Gastroesophageal sphincter (tissue), 4 donors: ENCODE data around the gene PLA2G2E. TPM values are rescaled to one million over a fixed set of nuclear protein-coding genes. Genes with fewer than 3 reads are reported as not detected.

Experiments
- ATAC-seq: fragments of 150-250 bp; one replicate; pipeline ENCODE4 v1.9.1; 2016; ENCODE audit warnings: mild to moderate bottlenecking, moderate library complexity
- H3K27ac ChIP-seq, 4 donors: fragments of 200-600 bp; sonication (generic) in 3 of 4; 1 replicate in 3 of 4; 2 replicates in 1 of 4; pipeline ENCODE4 v1.5.1; 2016 to 2019
- H3K27me3 ChIP-seq: fragments of 200-600 bp; sonication (generic); one replicate; pipeline ENCODE4 v1.5.1; 2019
- H3K36me3 ChIP-seq, 2 donors: fragments of 200-600 bp; sonication (generic); one replicate each; pipeline ENCODE4 v1.5.1; 2019; ENCODE audit warnings: control low read depth in 1 of 2
- H3K4me1 ChIP-seq, 3 donors: fragments of 200-600 bp; sonication (generic); 1 replicate in 2 of 3; 2 replicates in 1 of 3; pipeline ENCODE4 v1.5.1; 2016 to 2019; ENCODE audit warnings: control low read depth in 2 of 3
- H3K4me3 ChIP-seq, 2 donors: fragments of 200-600 bp; sonication (generic); one replicate each; pipeline ENCODE4 v1.5.1; 2019; ENCODE audit warnings: mild to moderate bottlenecking in 1 of 2, moderate library complexity in 1 of 2
- H3K9me3 ChIP-seq, 3 donors: fragments of 200-600 bp; sonication (generic); one replicate each; pipeline ENCODE4 v1.5.1; 2017 to 2019; ENCODE audit warnings: control low read depth in 2 of 3
- CTCF ChIP-seq, 4 experiments: fragments of 200-600 bp in 2 of 4; fragments of 450-650 bp in 2 of 4; sonication (generic) in 1 of 4; IDR thresholded peaks; one replicate each; pipeline ENCODE4 v1.5.1; 2017 to 2019; ENCODE audit warnings: antibody characterized with exemption in 4 of 4, mild to moderate bottlenecking in 2 of 4, moderate library complexity in 2 of 4
- EP300 ChIP-seq: sonication (generic); formaldehyde crosslinking; IDR thresholded peaks from one replicate; pipeline ENCODE4 v1.6.1; 2017; ENCODE audit warnings: antibody characterized with exemption, mild to moderate bottlenecking
- POLR2A ChIP-seq, 2 donors: fragments of 450-650 bp; IDR thresholded peaks; one replicate each; pipeline ENCODE4 v1.6.1; 2017; ENCODE audit warnings: antibody characterized with exemption in 2 of 2, mild to moderate bottlenecking in 2 of 2, moderate library complexity in 1 of 2
- POLR2AphosphoS5 ChIP-seq: sonication (generic); formaldehyde crosslinking; IDR thresholded peaks from one replicate; pipeline ENCODE4 v1.6.1; 2017; ENCODE audit warnings: antibody characterized with exemption
- WGBS, 2 donors: methylation state at CpG; one replicate each; pipeline ENCODE4 v1.1.5; 2018; ENCODE audit warnings: low coverage in 1 of 2; 5-methylcytosine and 5-hydroxymethylcytosine counted together
- total RNA-seq, 4 donors: library from RNA; depleted of rRNA; stranded (reverse); fragments of >200 nt; gene quantifications; one replicate each; pipeline ENCODE4 v1.1.0, GENCODE V29; 2016

The PLA2G2E gene
- total RNA-seq, 4 donors from 2014 or later: not detected

- Histone ChIP-seq H3K27me3 (peaks cover 18% of the 10 kb centered on the region), H3K4me3 (no peak overlapping the region), H3K36me3 (no peaks in the 10 kb centered on the region), H3K4me1 (no peaks in the 10 kb centered on the region), H3K9me3 (no peaks in the 10 kb centered on the region), H3K27ac (no peak overlapping the region)
- WGBS, 2 donors: 70% methylated on average over 1 of the region's 2 CpGs; no CpG with 5 or more reads in 1 of the 2 donors
- ATAC-seq: no peak
- TF ChIP-seq EP300 (no peak), POLR2AphosphoS5 (no peak), CTCF (IDR thresholded peaks at IDR 0.05) (no peak), POLR2A (IDR thresholded peaks at IDR 0.05) (no peak)
Observed at GRCh38 chr1:19954059-19954458, 30.6 kb upstream of the PLA2G2E start.

- no peak for TF ChIP-seq POLR2AphosphoS5
- TF ChIP-seq CTCF (IDR thresholded peaks at IDR 0.05): no peak
- no peak for TF ChIP-seq EP300
- TF ChIP-seq POLR2A (IDR thresholded peaks at IDR 0.05): no peak
- 50% methylated on average over 1 of the region's 2 CpGs; no CpG with 5 or more reads in 1 of the 2 donors for WGBS, 2 donors
- no peak overlapping the region for H3K4me3 ChIP-seq
- no peaks in the 10 kb centered on the region for H3K4me1 ChIP-seq
- no peaks in the 10 kb centered on the region for H3K36me3 ChIP-seq
- H3K27ac ChIP-seq: no peak overlapping the region
- ATAC-seq: no peak
- no peaks in the 10 kb centered on the region for H3K9me3 ChIP-seq
- peaks cover 17% of the 10 kb centered on the region for H3K27me3 ChIP-seq
Observed at GRCh38 chr1:19949016-19949415, 25.6 kb upstream of the PLA2G2E start.

- WGBS, 2 donors: 44 to 62% methylated on average over 3 of the region's 3 CpGs
Observed at GRCh38 chr1:19946971-19947370, 23.6 kb upstream of the PLA2G2E start.

GRCh38 chr1:19946331-19946751, 22.9 kb upstream of the PLA2G2E start:
- no peak for ATAC-seq
- WGBS, 2 donors: 33 to 82% methylated on average over 6 of the region's 6 CpGs
- Histone ChIP-seq H3K27me3 (peaks cover 17% of the 10 kb centered on the region), H3K36me3 (no peaks in the 10 kb centered on the region), H3K4me3 (no peak overlapping the region), H3K27ac (no peak overlapping the region), H3K4me1 (no peaks in the 10 kb centered on the region), H3K9me3 (no peaks in the 10 kb centered on the region)
- no peak for TF ChIP-seq POLR2A (IDR thresholded peaks at IDR 0.05)
- no peak for TF ChIP-seq EP300
- TF ChIP-seq POLR2AphosphoS5: no peak
- TF ChIP-seq CTCF (IDR thresholded peaks at IDR 0.05): no peak

More at GRCh38 chr1:19946971-19947370, 23.6 kb upstream of the PLA2G2E start:
- no peak for ATAC-seq
- Histone ChIP-seq H3K4me3 (no peak overlapping the region), H3K4me1 (no peaks in the 10 kb centered on the region), H3K27ac (no peak overlapping the region), H3K27me3 (peaks cover 17% of the 10 kb centered on the region), H3K9me3 (no peaks in the 10 kb centered on the region), H3K36me3 (no peaks in the 10 kb centered on the region)
- TF ChIP-seq POLR2A (IDR thresholded peaks at IDR 0.05): no peak

- 36 to 40% methylated on average over 1 to 2 of the region's 2 CpGs for WGBS, 2 donors
- ATAC-seq: no peak
Observed at GRCh38 chr1:19945914-19946313, 22.5 kb upstream of the PLA2G2E start.

More at GRCh38 chr1:19945914-19946313, 22.5 kb upstream of the PLA2G2E start:
- H3K27me3 ChIP-seq: peaks cover 13% of the 10 kb centered on the region
- no peak overlapping the region for H3K4me3 ChIP-seq
- no peak overlapping the region for H3K27ac ChIP-seq
- no peaks in the 10 kb centered on the region for H3K9me3 ChIP-seq
- no peaks in the 10 kb centered on the region for H3K4me1 ChIP-seq
- no peaks in the 10 kb centered on the region for H3K36me3 ChIP-seq
- TF ChIP-seq POLR2AphosphoS5 (no peak), POLR2A (IDR thresholded peaks at IDR 0.05) (no peak), EP300 (no peak), CTCF (IDR thresholded peaks at IDR 0.05) (no peak)
